HG02885 (cell line): ENCODE results near the gene NEB.
A peak's percentile ranks its signal among the peaks of the same experiment; 100 is the strongest.
"Not testable (repeated sequence)": the region's sequence is repeated elsewhere in the genome, so short reads cannot be mapped to it uniquely, and the experiment has no call there.

Source experiments
- ATAC-seq: cut with Tn5 transposase; IDR thresholded peaks from one replicate; pipeline ENCODE4 v1.9.1; 2021; ENCODE audit warnings: mild to moderate bottlenecking; ENCODE audit not compliant: unreplicated experiment, poor library complexity

Gene NEB

GRCh38 chr2:151711025-151711424 lies 23.3 kb downstream of the NEB start:
- ATAC-seq: no peak

- no peak for ATAC-seq
These were observed 25.5 kb downstream of the NEB start for GRCh38 chr2:151708788-151709187.

GRCh38 chr2:151707857-151708256 lies 26.4 kb downstream of the NEB start:
- no peak for ATAC-seq

DNA sequence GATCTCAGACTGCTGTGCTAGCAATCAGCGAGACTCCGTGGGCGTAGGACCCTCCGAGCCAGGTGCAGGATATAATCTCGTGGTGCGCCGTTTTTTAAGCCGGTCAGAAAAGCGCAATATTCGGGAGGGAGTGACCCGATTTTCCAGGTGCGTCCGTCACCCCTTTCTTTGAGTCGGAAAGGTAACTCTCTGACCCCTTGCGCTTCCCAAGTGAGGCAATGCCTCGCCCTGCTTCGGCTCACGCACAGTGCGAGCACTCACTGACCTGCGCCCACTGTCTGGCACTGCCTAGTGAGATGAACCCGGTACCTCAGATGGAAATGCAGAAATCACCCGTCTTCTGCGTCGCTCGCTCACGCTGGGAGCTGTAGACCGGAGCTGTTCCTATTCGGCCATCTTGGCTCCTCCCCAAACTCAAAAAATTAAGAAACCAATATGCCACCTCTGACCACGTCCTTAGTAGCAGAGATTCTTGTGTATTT lies 29.8 kb downstream of the NEB start:
- not testable (repeated sequence) for ATAC-seq

DNA sequence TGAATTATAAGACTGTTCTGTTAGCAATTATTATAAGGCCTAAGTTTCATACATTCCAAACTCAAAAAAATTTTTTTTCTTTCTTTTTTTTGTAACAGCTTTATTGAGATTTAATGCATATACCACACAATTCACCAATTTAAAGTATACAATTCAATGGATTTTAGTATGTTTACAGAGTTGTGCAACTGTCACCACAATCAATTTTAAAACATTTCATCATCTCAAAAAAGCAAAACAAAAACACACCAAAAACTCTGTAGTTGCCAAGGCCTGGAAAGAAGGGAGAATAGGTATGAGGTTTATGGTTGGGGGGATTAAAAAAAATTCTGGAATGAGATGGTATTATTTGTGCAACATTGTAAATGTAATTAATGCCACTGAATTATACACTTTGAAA lies 36.1 kb downstream of the NEB start:
- not testable (repeated sequence) for ATAC-seq

GRCh38 chr2:151695778-151696177 lies 38.5 kb downstream of the NEB start:
- no peak for ATAC-seq

- no peak for ATAC-seq
These were observed 42.6 kb downstream of the NEB start for GRCh38 chr2:151691631-151692030.

- no peak for ATAC-seq
These were observed 45.6 kb downstream of the NEB start for GRCh38 chr2:151688719-151689118.

GRCh38 chr2:151682459-151683003 lies 51.7 kb downstream of the NEB start:
- no peak for ATAC-seq

GRCh38 chr2:151681051-151681450 lies 53.2 kb downstream of the NEB start:
- no peak for ATAC-seq

- ATAC-seq: no peak
These were observed 54.3 kb downstream of the NEB start for GRCh38 chr2:151679994-151680393.

- ATAC-seq: no peak
These were observed 55.4 kb downstream of the NEB start for GRCh38 chr2:151678849-151679248.

GRCh38 chr2:151673016-151673415 lies 61.3 kb downstream of the NEB start:
- ATAC-seq: no peak

GRCh38 chr2:151672277-151672676 lies 62.0 kb downstream of the NEB start:
- ATAC-seq: no peak

DNA sequence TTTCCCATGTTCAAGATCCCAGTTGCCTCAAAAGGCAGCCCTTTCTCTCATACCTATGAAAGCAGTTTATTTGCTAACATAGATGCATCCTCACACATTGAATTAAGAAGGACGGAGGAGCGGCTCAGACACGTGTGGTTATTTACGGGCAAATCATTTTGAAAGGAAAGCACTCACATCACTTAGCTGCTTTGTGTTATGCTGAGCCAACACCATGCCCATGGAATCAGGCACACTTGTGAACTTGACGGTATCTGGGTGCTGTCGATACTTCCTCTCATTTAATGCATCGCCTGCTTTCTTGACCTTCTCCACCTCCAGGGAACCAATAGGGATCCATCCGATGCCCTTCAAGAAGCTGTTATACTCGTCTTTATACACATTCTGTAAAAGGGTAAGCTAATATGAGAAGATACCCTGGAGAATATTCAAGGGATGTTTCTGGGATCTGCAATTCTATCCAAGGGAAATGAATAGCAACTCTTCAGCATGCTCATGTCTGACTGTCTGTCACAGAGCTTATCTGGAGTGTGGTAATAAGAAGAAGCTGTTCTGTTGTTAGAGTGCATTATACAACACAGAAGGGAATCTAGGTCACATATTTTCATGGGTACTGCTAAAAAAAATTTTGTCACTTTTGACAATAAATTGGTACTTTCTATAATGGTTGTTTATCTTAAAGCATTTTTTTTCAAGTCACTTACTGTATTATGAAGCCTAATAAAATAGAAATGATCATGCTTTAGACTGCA lies 63.3 kb downstream of the NEB start:
- no peak for ATAC-seq

GRCh38 chr2:151670346-151670745 lies 63.9 kb downstream of the NEB start:
- ATAC-seq: peak; percentile 89

GRCh38 chr2:151669585-151670081 lies 64.6 kb downstream of the NEB start:
- no peak for ATAC-seq

GRCh38 chr2:151668737-151669136 lies 65.5 kb downstream of the NEB start:
- no peak for ATAC-seq

- ATAC-seq: no peak
These were observed 68.3 kb downstream of the NEB start for GRCh38 chr2:151665959-151666358.

DNA sequence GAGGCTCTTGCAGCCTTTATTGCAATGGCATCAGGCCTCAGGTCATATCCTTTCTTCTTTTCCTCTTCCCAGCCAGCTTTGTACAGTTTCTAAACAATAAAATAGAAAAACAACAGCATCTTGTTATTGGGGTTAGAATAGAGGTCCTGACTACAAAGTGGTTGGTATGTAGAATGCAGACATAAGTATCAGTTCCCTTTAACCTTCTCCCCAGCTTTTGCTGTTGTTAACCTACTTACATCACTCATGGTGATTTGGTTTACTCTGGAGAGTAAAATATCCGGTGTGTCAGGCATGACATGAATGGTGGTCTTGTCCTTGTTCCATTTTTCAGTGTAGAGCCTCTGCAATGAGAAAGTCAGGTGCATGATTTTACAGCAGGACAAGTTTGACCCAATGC lies 69.8 kb downstream of the NEB start:
- peak; percentile 50 for ATAC-seq

DNA sequence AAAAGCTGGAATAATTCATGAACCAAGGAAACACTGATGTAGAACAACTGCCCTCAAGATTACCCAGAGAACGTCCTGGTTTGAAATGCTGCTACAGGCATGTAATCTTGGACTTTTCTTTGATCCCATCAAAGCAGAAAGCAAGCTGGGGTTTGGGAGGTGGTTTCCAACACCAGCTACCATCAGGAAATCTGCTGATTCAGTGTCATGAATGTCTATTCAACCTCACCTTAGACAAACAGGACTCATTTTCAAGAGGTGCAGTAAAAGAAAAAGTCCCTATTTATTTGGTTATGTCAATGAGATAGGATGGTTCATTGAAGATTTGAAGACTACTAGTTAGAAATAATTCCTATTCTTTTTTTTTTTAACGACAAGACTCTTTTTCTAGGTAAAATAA lies 72.7 kb downstream of the NEB start:
- ATAC-seq: no peak

- ATAC-seq: no peak
These were observed 76.2 kb downstream of the NEB start for GRCh38 chr2:151658081-151658480.
